NT2/D1 (cell line): ENCODE results near the gene ACOT11.

ENCODE experiments used
- SUZ12 ChIP-seq: IDR thresholded peaks from 2 replicates; pipeline ENCODE4 v1.6.1; 2011; ENCODE audit not compliant: insufficient read length, insufficient read depth; ENCODE audit errors: extremely low read depth
- YY1 ChIP-seq: IDR thresholded peaks from 2 replicates; pipeline ENCODE4 v1.6.1; 2011; ENCODE audit not compliant: insufficient read length, insufficient read depth
- ZNF274 ChIP-seq: IDR thresholded peaks from 2 replicates; pipeline ENCODE4 v1.6.1; 2011; ENCODE audit warnings: mild to moderate bottlenecking, low read depth, low read length

GRCh38 chr1:54548389-54549044 lies 489 bp downstream of the ACOT11 start:
- TF ChIP-seq YY1 = no peak
- TF ChIP-seq ZNF274 = no peak
- no peak for TF ChIP-seq SUZ12
